ENCODE data around the gene CCDC117. TPM values are rescaled to one million over a fixed set of nuclear protein-coding genes. Genes with fewer than 3 reads are reported as not detected.

Gene CCDC117
- polyA plus RNA-seq, 1 donor from 2014 or later, result 23.1 TPM

- no peaks in the 10 kb centered on the region for H3F3A ChIP-seq (ENCODE audit: insufficient read depth, low read length, poor library complexity, severe bottlenecking)
- no peak overlapping the region for H3K27ac ChIP-seq (ENCODE audit: low read length)
- no peaks in the 10 kb centered on the region for H3K36me3 ChIP-seq (ENCODE audit: insufficient read depth, low read length)
- H3K79me2 ChIP-seq (replicated peaks; ENCODE audit: insufficient read depth, low read length), result no peaks in the 10 kb centered on the region
- H3K9me2 ChIP-seq (ENCODE audit: insufficient read depth, low read length), result no peaks in the 10 kb centered on the region
- TF ChIP-seq TAF1 (IDR thresholded peaks at IDR 0.05; ENCODE audit: low read depth) (no peak), RAD21 (conservative IDR thresholded peaks at IDR 0.05) (no peak), EZH2 (IDR thresholded peaks at IDR 0.05; ENCODE audit: borderline replicate concordance, insufficient read depth, low read length, poor library complexity, severe bottlenecking) (no peak), POLR2AphosphoS5 (IDR thresholded peaks at IDR 0.05) (no peak)
- H3K27me3 ChIP-seq (ENCODE audit: insufficient read depth, low read depth, low read length), result no peaks in the 10 kb centered on the region
- H2AFZ ChIP-seq (ENCODE audit: low read depth, low read length), result no peak overlapping the region
- no peaks in the 10 kb centered on the region for H3K9me3 ChIP-seq (ENCODE audit: low read length)
- H3K4me3 ChIP-seq (ENCODE audit: low read length), result no peak overlapping the region
- no peak overlapping the region for H3K4me2 ChIP-seq (ENCODE audit: low read length)
- H4K20me1 ChIP-seq (ENCODE audit: insufficient read depth), result no peaks in the 10 kb centered on the region
- no peak overlapping the region for H3K9ac ChIP-seq (ENCODE audit: low read length)
Measured at GRCh38 chr22:28783786-28784671, 11.5 kb downstream of the CCDC117 start.

- H3K79me2 ChIP-seq (replicated peaks; ENCODE audit: insufficient read depth, low read length), result no peaks in the 10 kb centered on the region
- no peaks in the 10 kb centered on the region for H3K9me3 ChIP-seq (ENCODE audit: low read length)
- no peak overlapping the region for H3K9ac ChIP-seq (ENCODE audit: low read length)
- no peak overlapping the region for H2AFZ ChIP-seq (ENCODE audit: low read depth, low read length)
- H3K4me3 ChIP-seq (ENCODE audit: low read length), result no peak overlapping the region
- no peaks in the 10 kb centered on the region for H3F3A ChIP-seq (ENCODE audit: insufficient read depth, low read length, poor library complexity, severe bottlenecking)
- TF ChIP-seq TAF1 (IDR thresholded peaks at IDR 0.05; ENCODE audit: low read depth) (no peak), MXI1 (conservative IDR thresholded peaks at IDR 0.05; ENCODE audit: poor library complexity, severe bottlenecking) (no peak), POLR2AphosphoS5 (IDR thresholded peaks at IDR 0.05) (no peak), RAD21 (conservative IDR thresholded peaks at IDR 0.05) (no peak), EP300 (conservative IDR thresholded peaks at IDR 0.05; ENCODE audit: poor library complexity, severe bottlenecking) (no peak), SMC3 (conservative IDR thresholded peaks at IDR 0.05; ENCODE audit: poor library complexity) (no peak), CTCF (IDR thresholded peaks at IDR 0.05; ENCODE audit: poor library complexity, severe bottlenecking) (no peak), EZH2 (IDR thresholded peaks at IDR 0.05; ENCODE audit: borderline replicate concordance, insufficient read depth, low read length, poor library complexity, severe bottlenecking) (no peak), REST (IDR thresholded peaks at IDR 0.05; ENCODE audit: borderline replicate concordance) (no peak)
- H3K27ac ChIP-seq (ENCODE audit: low read length), result no peak overlapping the region
- no peak overlapping the region for H3K4me2 ChIP-seq (ENCODE audit: low read length)
- H3K9me2 ChIP-seq (ENCODE audit: insufficient read depth, low read length), result no peaks in the 10 kb centered on the region
- no peaks in the 10 kb centered on the region for H3K27me3 ChIP-seq (ENCODE audit: insufficient read depth, low read depth, low read length)
- H3K36me3 ChIP-seq (ENCODE audit: insufficient read depth, low read length), result no peaks in the 10 kb centered on the region
- H4K20me1 ChIP-seq (ENCODE audit: insufficient read depth), result no peaks in the 10 kb centered on the region
Measured at GRCh38 chr22:28788601-28789000, 16.1 kb downstream of the CCDC117 start.
